ENCODE results near the gene GHRH. TPM values are rescaled to one million over a fixed set of nuclear protein-coding genes. Genes with fewer than 3 reads are reported as not detected.

The GHRH gene
- total and polyA plus RNA-seq, 2 of the 4 experiments (the other 2 are of a cell fraction): not detected

DNA sequence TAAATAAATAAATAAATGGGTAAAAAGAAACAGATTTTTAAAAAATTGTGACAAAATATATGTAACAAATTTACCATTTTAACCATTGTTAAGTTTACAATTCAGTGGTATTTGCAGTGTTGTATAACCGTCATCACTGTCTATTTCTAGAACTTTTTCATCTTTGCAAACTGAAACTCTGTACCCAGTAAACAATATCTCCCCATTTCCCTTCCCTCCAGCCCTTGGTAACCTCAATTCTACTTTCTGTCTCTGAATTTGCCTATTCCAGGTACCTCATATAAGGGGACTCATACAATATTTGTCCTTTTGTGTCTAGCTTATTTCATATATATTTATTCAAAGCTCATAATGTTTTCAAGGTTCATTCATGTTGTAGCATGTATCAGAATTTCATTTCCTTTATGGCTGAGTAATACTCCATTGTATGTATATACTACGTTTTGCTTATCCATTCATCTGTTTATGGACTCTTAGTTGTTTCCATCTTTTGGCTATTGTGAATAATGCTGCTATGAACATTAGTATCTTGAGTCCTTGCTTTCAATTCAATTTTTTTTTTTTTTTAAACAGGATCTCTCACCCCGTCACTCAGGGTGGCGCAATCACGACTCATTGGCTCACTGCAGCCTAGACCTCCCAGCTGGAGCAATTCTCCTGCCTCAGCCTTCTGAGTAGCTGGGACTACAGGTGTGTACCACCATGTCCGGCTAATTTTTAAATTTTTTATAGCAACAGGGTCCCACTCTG lies 36.8 kb upstream of the GHRH start:
- DNase-seq (peak; percentile 84), ATAC-seq (ENCODE audit: low read depth) (peak; percentile 8; the same call in 1 of the 2 replicates)
- Histone ChIP-seq H3K4me1 (ENCODE audit: control insufficient read depth, insufficient read depth, low read length) (peaks cover 29% of the 10 kb centered on the region), H3K4me2 (ENCODE audit: low read depth, low read length) (peak overlapping the region; percentile 31; the same call in 1 of the 2 replicates), H4K20me1 (ENCODE audit: insufficient read depth, low read length) (peaks cover 26% of the 10 kb centered on the region; the same call in 1 of the 2 replicates), H3K27me3 (ENCODE audit: control insufficient read depth, insufficient read depth, low read length) (no peaks in the 10 kb centered on the region), H2AFZ (replicated peaks; ENCODE audit: low read length, poor library complexity) (no peak overlapping the region), H3K9me1 (ENCODE audit: insufficient read depth, low read length) (peaks cover 40% of the 10 kb centered on the region), H3K27ac (ENCODE audit: insufficient read depth, low read length) (no peak overlapping the region), H3K4me3 (ENCODE audit: insufficient read depth, low read depth, low read length) (no peak overlapping the region), H3K79me1 (ENCODE audit: low read depth in 1 of 2, low read length in 2 of 2) (peaks cover 42 to 73% of the 10 kb centered on the region in 2 experiments), H3K36me3 (ENCODE audit: control insufficient read depth, insufficient read depth, low read length) (peaks cover 16% of the 10 kb centered on the region), H3K9me3 (ENCODE audit: control insufficient read depth, insufficient read depth, low read length) (no peaks in the 10 kb centered on the region), H3K18ac (ENCODE audit: low read depth, low read length) (no peak overlapping the region), H2AK5ac (ENCODE audit: low read depth, low read length) (0 out of 2 replicates have a peak overlapping the region, but pooled peaks have one; percentile 32), H3K56ac (ENCODE audit: extremely low read depth, insufficient read depth, low read length) (no peak overlapping the region), H2BK20ac (ENCODE audit: low read depth, low read length) (no peak overlapping the region), H4K91ac (ENCODE audit: insufficient read depth, low read depth, low read length) (no peak overlapping the region), H3K9ac (ENCODE audit: low read depth, low read length) (no peak overlapping the region), H3K23ac (ENCODE audit: low read depth, low read length) (no peak overlapping the region), H4K8ac (ENCODE audit: low read depth in 2 of 2, low read length in 2 of 2) (no peak overlapping the region), H4K5ac (ENCODE audit: low read depth, low read length) (no peak overlapping the region), H3K4ac (ENCODE audit: low read depth, low read length) (peak overlapping the region; percentile 34), H2BK5ac (ENCODE audit: low read depth, low read length, poor library complexity, severe bottlenecking) (peak overlapping the region; percentile 81), H2AK9ac (replicated peaks; ENCODE audit: low read depth, low read length, poor library complexity) (no peak overlapping the region), H2BK120ac (ENCODE audit: low read depth, low read length) (peak overlapping the region; percentile 22; the same call in 1 of the 2 replicates), H2BK15ac (ENCODE audit: low read depth, low read length) (no peak overlapping the region), H3K14ac (replicated peaks; ENCODE audit: low read depth, low read length) (no peak overlapping the region)
- intact Hi-C loops (cut with micrococcal nuclease): no loop called here
- CTCF ChIA-PET: no interaction called here
- WGBS, 2 experiments (ENCODE audit: extremely low coverage in 2 of 2, insufficient read length in 1 of 2): 63% methylated on average over 4 of the region's 6 CpGs; no CpG with 5 or more reads in 1 of the 2 experiments
- in situ Hi-C loops (cut with MboI; ENCODE audit: low sequenced_read_pairs): no loop called here
- no TSS peak for BruUV-seq (replicated peaks)
- TF ChIP-seq ELK1 (IDR thresholded peaks at IDR 0.05; ENCODE audit: borderline replicate concordance, low read depth, low read length) (no peak), RAD21 (IDR thresholded peaks at IDR 0.05; ENCODE audit: low read length) (no peak), CEBPB (IDR thresholded peaks at IDR 0.05; ENCODE audit: low read depth, low read length) (peak; percentile 96), FOS (IDR thresholded peaks at IDR 0.05; ENCODE audit: low read depth, low read length) (peak; percentile 50; the same call in 1 of the 2 replicates)
- dilution Hi-C loops (cut with HindIII; ENCODE audit: low sequenced_read_pairs, unreplicated experiment): no loop called here
- POLR2A ChIA-PET (ENCODE audit: unreplicated experiment): no interaction called here

Data from IMR-90 (cell line).